ENCODE measurements around the gene MMS22L. TPM values are rescaled to one million over a fixed set of nuclear protein-coding genes. Genes with fewer than 3 reads are reported as not detected.

Gene MMS22L
- total and polyA plus RNA-seq, 2 experiments from 2014 or later = 2.7 to 10.1 TPM

DNA sequence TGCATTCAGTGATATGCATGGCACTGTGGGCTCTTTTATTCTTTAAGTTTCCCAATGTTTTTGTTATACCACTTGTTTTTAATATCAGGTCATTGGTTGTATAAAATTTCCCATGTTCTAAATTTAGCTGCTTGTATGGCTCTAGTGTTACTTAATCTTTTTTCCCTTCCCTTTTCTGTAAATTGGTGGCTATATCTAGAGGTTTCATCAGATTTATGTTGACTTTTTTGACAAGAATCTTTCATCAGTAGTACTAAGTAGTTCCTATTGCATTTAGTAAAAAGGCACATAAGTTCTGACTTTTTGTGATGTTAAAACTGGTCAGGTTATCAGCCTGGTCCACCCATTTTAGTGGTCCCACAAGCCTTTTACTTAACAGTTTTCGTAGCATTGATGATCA lies 51.1 kb downstream of the MMS22L start:
- Histone ChIP-seq H3K4me2 (no peak overlapping the region), H3K9me3 (ENCODE audit: low read depth) (no peaks in the 10 kb centered on the region), H3K9me2 (replicated peaks; ENCODE audit: insufficient read depth) (no peaks in the 10 kb centered on the region), H3K79me2 (no peaks in the 10 kb centered on the region), H3K36me3 (replicated peaks; ENCODE audit: insufficient read depth, low read depth) (no peaks in the 10 kb centered on the region), H3K27ac (no peak overlapping the region), H3K4me3 (no peak overlapping the region), H3K27me3 (no peaks in the 10 kb centered on the region), H4K20me1 (ENCODE audit: insufficient read depth, poor library complexity, severe bottlenecking) (no peaks in the 10 kb centered on the region), H2AFZ (no peak overlapping the region), H3K4me1 (ENCODE audit: insufficient read depth) (no peaks in the 10 kb centered on the region)
- 95% methylated on average over 1 of the region's 1 CpG for WGBS (ENCODE audit: low lambda C conversion rate, missing lambda C conversion rate)
- no peak for TF ChIP-seq EZH2phosphoT487 (IDR thresholded peaks at IDR 0.05; ENCODE audit: low read depth, severe bottlenecking, unreplicated experiment)
- no peak for TF ChIP-seq EZH2 (IDR thresholded peaks at IDR 0.05; ENCODE audit: borderline replicate concordance)
- TF ChIP-seq CTCF (IDR thresholded peaks at IDR 0.05; ENCODE audit: poor library complexity) = no peak
- DNase-seq (ENCODE audit: low spot score) = no peak

DNA sequence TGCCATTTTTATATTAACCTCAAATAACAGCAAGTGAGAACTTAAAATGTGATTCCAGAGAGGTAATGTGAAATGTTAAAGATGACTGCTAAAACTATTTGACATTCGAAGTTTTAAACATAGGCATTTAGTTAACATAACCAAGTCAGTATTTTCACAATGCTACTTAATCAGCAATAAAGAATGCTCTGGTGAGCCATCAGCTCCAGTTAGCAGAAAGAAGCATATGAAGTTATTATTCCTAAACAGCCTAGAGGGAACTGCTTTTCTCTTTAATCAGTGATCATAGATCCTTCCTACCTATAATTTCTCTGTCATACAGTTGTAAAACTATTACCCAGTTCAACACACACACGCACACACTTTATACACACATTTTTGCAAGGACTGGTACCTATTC lies 60.1 kb downstream of the MMS22L start:
- H3K4me2 ChIP-seq = no peak overlapping the region
- WGBS (ENCODE audit: low lambda C conversion rate, missing lambda C conversion rate) = 93% methylated on average over 2 of the region's 2 CpGs

GRCh38 chr6:97218912-97219311 lies 64.1 kb downstream of the MMS22L start:
- Histone ChIP-seq H2AFZ (no peak overlapping the region), H3K9me3 (ENCODE audit: low read depth) (no peaks in the 10 kb centered on the region), H3K9me2 (replicated peaks; ENCODE audit: insufficient read depth) (no peaks in the 10 kb centered on the region), H4K20me1 (ENCODE audit: insufficient read depth, poor library complexity, severe bottlenecking) (no peaks in the 10 kb centered on the region), H3K4me2 (no peak overlapping the region), H3K79me2 (no peaks in the 10 kb centered on the region), H3K4me1 (ENCODE audit: insufficient read depth) (no peaks in the 10 kb centered on the region), H3K4me3 (no peak overlapping the region), H3K36me3 (replicated peaks; ENCODE audit: insufficient read depth, low read depth) (no peaks in the 10 kb centered on the region), H3K27ac (no peak overlapping the region), H3K27me3 (no peaks in the 10 kb centered on the region)
- TF ChIP-seq EZH2 (IDR thresholded peaks at IDR 0.05; ENCODE audit: borderline replicate concordance) (no peak), EZH2phosphoT487 (IDR thresholded peaks at IDR 0.05; ENCODE audit: low read depth, severe bottlenecking, unreplicated experiment) (no peak), CTCF (IDR thresholded peaks at IDR 0.05; ENCODE audit: poor library complexity) (no peak)
- 80% methylated on average over 4 of the region's 4 CpGs for WGBS (ENCODE audit: low lambda C conversion rate, missing lambda C conversion rate)
- DNase-seq (ENCODE audit: low spot score) = no peak

More for the DNA sequence above, 60.1 kb downstream of the MMS22L start:
- H3K9me3 ChIP-seq (ENCODE audit: low read depth) = no peaks in the 10 kb centered on the region
- H4K20me1 ChIP-seq (ENCODE audit: insufficient read depth, poor library complexity, severe bottlenecking) = no peaks in the 10 kb centered on the region
- TF ChIP-seq EZH2phosphoT487 (IDR thresholded peaks at IDR 0.05; ENCODE audit: low read depth, severe bottlenecking, unreplicated experiment) (no peak), CTCF (IDR thresholded peaks at IDR 0.05; ENCODE audit: poor library complexity) (no peak), EZH2 (IDR thresholded peaks at IDR 0.05; ENCODE audit: borderline replicate concordance) (no peak)
- no peaks in the 10 kb centered on the region for H3K9me2 ChIP-seq (replicated peaks; ENCODE audit: insufficient read depth)
- no peak overlapping the region for H3K4me3 ChIP-seq
- no peak for DNase-seq (ENCODE audit: low spot score)
- H3K36me3 ChIP-seq (replicated peaks; ENCODE audit: insufficient read depth, low read depth) = no peaks in the 10 kb centered on the region
- H2AFZ ChIP-seq = no peak overlapping the region
- no peak overlapping the region for H3K27ac ChIP-seq
- H3K79me2 ChIP-seq = no peaks in the 10 kb centered on the region
- no peaks in the 10 kb centered on the region for H3K27me3 ChIP-seq
- H3K4me1 ChIP-seq (ENCODE audit: insufficient read depth) = no peaks in the 10 kb centered on the region
